ENCODE measurements around the gene NDUFA7. TPM values are rescaled to one million over a fixed set of nuclear protein-coding genes. Genes with fewer than 3 reads are reported as not detected.

The NDUFA7 gene
- total and polyA plus RNA-seq, 2 of the 13 experiments (the other 11 are each of a cell fraction or from before 2014, with no cell fraction given) = 64.5 to 71.5 TPM

DNA sequence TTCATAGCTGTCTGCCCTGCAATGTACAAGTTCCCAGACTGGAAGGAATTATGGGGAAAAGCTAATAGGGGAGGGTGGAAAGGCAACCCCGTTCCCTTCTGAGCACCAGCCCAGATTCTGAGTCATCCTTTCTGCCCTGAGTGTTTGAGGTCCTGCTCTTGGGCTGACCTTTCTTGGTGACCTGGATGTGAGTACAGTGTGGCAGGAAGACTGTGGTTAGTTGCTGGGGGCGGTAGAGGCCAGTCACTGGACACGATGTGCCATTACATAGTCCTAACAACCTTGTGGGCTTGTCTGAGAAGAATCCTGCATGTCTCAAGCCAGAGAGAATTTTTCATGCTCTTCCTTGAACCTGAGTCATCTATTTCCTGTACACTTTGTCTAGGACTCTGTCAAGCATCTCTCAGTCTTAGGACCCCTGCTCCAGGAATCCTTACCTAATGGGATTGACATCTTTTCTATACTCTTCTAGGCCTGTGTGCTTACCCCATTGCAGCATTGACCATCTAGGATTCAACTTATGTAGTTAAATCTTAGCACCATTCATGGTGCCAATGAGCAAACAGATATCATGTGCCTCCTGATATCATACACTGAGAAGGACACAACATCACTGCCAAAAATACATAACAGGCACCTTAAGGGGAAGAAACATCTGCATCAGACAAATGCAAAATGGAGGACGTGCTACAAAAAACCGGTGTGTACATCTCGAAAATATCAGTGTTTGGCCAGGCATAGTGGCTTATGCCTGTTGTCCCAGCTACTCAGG, 34.6 kb upstream of the NDUFA7 start (continued):
- TF ChIP-seq, protein P1, sequence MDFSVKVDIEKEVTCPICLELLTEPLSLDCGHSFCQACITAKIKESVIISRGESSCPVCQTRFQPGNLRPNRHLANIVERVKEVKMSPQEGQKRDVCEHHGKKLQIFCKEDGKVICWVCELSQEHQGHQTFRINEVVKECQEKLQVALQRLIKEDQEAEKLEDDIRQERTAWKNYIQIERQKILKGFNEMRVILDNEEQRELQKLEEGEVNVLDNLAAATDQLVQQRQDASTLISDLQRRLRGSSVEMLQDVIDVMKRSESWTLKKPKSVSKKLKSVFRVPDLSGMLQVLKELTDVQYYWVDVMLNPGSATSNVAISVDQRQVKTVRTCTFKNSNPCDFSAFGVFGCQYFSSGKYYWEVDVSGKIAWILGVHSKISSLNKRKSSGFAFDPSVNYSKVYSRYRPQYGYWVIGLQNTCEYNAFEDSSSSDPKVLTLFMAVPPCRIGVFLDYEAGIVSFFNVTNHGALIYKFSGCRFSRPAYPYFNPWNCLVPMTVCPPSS (IDR thresholded peaks at IDR 0.05) = no peak
- TF ChIP-seq RBAK (CRISPR knock-in tag; IDR thresholded peaks at IDR 0.05) (no peak), ZNF501 (CRISPR knock-in tag; IDR thresholded peaks at IDR 0.05) (peak; percentile 17; the same call in 1 of the 2 replicates), IRF1 (CRISPR knock-in tag; IDR thresholded peaks at IDR 0.05; ENCODE audit: low read depth) (no peak), BCL3 (CRISPR knock-in tag; IDR thresholded peaks at IDR 0.05) (no peak), HOMEZ (CRISPR knock-in tag; IDR thresholded peaks at IDR 0.05; ENCODE audit: low read depth) (peak; percentile 76; the same call in 1 of the 2 replicates), HOXA3 (CRISPR knock-in tag; IDR thresholded peaks at IDR 0.05) (peak; percentile 45; the same call in 1 of the 2 replicates), RNF2 (conservative IDR thresholded peaks at IDR 0.05; ENCODE audit: low read depth) (no peak), GTF3A (CRISPR knock-in tag; conservative IDR thresholded peaks at IDR 0.05) (no peak), TFDP2 (CRISPR knock-in tag; IDR thresholded peaks at IDR 0.05) (no peak), BHLHE40 (IDR thresholded peaks at IDR 0.05; ENCODE audit: low read length) (no peak), ZNF513 (CRISPR knock-in tag; conservative IDR thresholded peaks at IDR 0.05) (no peak), TEAD3 (CRISPR knock-in tag; optimal IDR thresholded peaks at IDR 0.05; ENCODE audit: borderline replicate concordance) (peak; percentile 60), NAIF1 (CRISPR knock-in tag; IDR thresholded peaks at IDR 0.05; ENCODE audit: borderline replicate concordance) (no peak), HNRNPK (IDR thresholded peaks at IDR 0.05; ENCODE audit: low read depth, low read length, poor library complexity, severe bottlenecking) (no peak), NR2F2 (IDR thresholded peaks at IDR 0.05; ENCODE audit: borderline replicate concordance, low read depth) (peak; percentile 68)

All from HepG2 (cell line).